Measurements from ENCODE around the gene KLHL29.
A peak's percentile ranks its signal among the peaks of the same experiment; 100 is the strongest.
"Not testable (repeated sequence)": the region's sequence is repeated elsewhere in the genome, so short reads cannot be mapped to it uniquely, and the experiment has no call there.

KLHL29 gene

DNA sequence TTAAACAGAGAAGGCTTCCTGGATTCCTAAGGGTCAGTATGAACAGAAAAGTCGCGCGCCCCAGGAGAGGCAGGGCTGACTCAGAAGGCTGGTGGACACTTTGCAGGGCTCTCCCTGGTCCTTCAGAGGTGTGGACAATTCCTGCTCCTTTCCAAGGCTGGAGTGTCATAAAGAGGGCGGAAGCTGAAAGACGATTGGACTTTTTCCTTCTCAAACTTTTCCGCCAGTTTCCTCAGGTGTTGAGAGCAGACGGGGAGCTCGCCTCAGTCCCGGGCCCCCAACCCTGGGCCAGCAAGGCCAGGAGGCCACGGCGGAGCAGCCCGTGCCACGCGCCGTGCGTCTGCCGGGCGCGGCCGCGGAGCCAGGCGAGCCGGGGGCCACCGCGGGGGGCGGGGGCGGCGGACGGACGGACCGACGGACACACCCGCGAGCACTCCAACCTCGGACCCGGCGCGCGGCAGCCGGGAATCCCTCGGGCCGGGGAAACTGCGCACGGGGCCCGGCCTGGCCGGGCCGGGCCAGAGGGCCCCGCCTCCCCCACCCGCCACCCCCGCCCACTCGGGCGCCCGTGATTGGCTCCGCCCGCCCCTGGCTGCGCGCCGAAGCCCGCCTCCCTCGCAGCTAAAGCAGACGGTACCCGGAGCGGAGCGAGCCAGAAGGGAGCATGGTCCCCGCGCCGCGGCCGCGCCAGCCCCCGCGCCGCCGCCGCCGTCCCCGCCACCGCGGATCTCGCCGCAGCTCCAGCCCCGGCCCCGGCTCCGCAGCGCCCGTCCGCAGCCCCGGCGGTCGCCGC lies at the start of gene KLHL29:
Gene KLHL29, plus strand, starts transcription at position 629 of the 793 bp plus-strand sequence. CDS start 177,018 bp downstream, outside the sequence.
- DNase-seq (ENCODE audit: low read depth), result peak; percentile 25

DNA sequence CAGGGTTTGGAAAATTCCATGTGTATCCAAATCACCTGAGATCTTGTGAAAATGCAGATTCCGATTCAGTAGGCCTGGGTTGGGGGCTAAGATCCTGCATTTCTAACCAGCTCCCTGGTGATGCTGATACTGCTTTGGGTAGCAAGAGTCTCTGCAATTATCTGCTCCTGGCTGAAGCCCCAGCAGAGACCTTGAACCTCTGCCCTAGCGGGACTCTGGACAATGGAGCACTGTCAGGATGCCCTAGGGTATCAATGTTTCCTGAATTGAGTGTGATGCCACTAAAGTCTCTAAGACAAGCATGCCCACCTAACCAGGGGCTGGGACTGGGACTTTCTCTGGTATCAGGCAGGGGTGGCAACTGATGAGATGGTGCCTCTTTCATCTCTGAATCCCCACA lies 49.4 kb upstream of the KLHL29 start:
- no peak for DNase-seq (ENCODE audit: low read depth)

DNA sequence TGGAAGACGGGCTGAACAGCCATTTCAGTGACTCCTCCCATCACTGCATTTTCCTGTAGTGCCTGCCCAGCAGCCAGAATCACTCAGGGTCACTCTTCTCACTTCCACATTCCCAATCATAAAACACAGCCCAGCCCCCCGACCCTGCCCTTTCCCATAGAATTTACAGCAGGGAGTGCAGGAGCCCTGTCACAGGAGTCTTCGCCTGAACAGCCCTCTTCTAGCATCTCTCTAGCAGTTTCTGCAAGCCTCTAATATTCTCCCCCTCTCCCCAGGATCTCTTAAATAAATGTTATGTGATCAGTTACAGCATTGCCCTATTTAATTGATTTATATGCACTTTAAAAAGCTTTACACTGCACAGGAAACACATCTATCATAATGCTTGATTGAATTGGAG lies 42.9 kb upstream of the KLHL29 start:
- DNase-seq (ENCODE audit: low read depth), result no peak

GRCh38 chr2:23346029-23346428 lies 39.0 kb upstream of the KLHL29 start:
- DNase-seq (ENCODE audit: low read depth), result no peak

DNA sequence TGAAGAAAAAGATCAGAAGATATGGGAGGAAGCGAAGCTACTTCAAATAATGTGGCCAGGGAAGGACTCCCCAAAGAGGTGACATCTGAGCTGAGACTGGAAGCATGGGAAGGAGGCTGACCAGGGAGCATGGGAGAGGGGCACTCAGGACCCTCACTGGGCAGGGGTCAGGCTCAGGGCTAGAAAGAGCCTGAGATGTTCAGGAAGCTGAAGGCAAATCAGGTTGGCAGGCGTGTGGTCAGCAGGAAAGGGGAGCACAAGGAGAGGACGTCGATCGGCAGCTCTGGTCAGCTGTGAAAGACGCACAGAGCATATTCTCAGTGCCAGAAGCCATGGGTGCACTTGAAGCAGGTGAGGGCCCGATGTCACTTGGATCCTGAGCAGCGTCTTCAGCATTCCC lies 38.2 kb upstream of the KLHL29 start:
- DNase-seq (ENCODE audit: low read depth), result no peak

DNA sequence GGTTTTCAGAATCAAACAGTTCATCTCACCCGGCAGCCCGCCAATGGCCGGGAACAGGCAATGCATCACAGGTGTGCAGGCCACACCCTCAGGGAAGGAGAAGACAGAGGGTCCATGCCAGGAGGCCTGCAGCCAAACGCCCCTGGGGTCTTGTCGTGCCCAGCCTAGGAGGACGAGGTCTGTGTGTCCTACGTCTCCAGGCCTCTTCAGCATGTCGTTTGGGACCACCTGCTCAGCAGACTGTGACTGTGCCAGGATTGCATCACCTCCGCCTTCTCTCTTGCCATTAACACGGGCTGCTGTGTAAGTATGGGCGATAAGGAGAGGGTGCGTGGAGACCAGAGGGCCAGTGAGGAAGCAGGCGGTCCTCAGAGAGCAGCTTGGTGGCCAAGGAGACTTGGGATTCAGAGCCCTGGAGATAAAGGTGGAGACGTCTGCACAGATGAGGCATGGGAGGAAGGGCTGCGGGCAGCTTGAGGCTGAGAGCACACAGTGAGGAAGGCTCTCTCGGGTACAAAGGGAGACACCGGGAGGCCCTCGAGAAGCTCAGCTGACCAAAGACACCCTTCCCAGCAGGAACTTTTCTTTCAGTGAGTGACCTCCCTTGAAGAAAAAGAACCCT lies 37.4 kb upstream of the KLHL29 start:
- DNase-seq (ENCODE audit: low read depth), result no peak

- DNase-seq (ENCODE audit: low read depth), result not testable (repeated sequence)
These were observed 36.9 kb upstream of the KLHL29 start for GRCh38 chr2:23348093-23348481.

DNA sequence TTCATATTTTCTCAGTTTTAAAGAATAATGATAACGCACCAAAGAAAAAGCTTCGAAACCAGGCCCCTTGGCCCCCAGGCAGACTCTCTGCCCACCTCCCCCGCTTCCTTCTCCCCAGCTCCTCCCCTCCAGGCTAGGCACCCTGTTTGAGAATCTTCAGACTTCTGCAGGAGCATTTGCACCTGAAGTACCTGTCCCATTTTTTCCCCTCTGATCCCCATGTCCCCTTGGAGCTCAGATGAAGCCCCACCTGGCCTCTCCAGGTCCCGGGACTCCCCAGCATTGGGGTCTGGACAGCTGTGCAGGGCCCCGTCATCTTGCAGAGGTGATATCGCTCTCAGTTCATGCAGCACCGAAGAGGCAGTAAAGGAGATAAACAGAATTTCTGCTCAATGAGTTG lies 35.5 kb upstream of the KLHL29 start:
- DNase-seq (ENCODE audit: low read depth), result no peak

GRCh38 chr2:23350041-23350791 lies 34.8 kb upstream of the KLHL29 start:
- DNase-seq (ENCODE audit: low read depth), result no peak

DNA sequence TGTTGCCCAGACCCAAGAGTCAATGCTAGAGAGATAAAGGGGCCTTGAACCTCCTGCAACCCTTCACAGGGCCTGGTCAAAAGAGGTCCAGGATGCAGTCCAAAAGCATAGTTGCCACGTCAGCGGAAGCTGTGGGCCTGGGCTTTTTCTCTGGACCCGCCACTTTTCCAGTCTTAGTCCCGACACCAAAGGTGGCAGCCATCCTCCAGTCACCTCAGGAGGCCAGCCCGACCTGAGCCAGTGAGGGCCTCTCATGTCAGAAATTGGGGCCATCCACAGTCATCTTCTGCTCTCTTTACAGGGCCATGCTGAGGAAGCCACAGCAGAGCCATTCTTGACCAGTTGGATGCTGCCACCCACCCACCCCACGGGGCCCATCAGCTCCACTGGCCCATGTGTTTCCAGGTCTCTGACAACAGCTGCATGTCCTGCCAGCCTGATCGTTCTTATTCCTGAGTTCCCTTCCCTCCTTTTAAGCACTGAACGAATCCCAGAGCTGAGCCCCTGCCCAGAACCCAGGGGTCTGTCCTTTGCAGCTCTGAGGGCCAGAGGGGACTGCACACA lies 34.1 kb upstream of the KLHL29 start:
- no peak for DNase-seq (ENCODE audit: low read depth)

GRCh38 chr2:23351388-23352141 lies 33.4 kb upstream of the KLHL29 start:
- peak; percentile 19 for DNase-seq (ENCODE audit: low read depth)

GRCh38 chr2:23354554-23354953 lies 30.4 kb upstream of the KLHL29 start:
- DNase-seq (ENCODE audit: low read depth), result no peak

- DNase-seq (ENCODE audit: low read depth), result no peak
These were observed 30.0 kb upstream of the KLHL29 start for GRCh38 chr2:23355001-23355400.

DNA sequence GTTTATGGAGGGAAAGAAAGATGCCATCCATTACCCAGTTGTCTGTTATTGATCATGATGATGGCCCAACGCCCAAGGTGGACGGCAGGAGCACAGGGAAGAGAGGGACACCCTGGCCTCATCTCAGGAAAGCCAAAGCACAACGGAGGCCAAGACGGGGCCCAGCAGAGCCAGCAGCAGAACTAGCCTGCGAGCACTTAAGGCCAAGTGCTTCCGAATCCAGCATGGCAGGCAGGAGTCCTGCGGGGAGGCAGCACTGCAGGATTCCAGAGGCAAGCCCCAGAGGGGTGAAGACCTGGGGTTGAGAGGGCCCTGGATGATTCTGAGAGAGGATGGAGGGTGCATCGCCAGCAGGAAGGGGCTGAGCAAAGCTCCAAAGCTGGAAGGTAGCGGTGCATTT lies 28.3 kb upstream of the KLHL29 start:
- DNase-seq (ENCODE audit: low read depth), result no peak

GRCh38 chr2:23359631-23360567 lies 25.1 kb upstream of the KLHL29 start:
- no peak for DNase-seq (ENCODE audit: low read depth)

- no peak for DNase-seq (ENCODE audit: low read depth)
These were observed 24.3 kb upstream of the KLHL29 start for GRCh38 chr2:23360571-23361125.

DNA sequence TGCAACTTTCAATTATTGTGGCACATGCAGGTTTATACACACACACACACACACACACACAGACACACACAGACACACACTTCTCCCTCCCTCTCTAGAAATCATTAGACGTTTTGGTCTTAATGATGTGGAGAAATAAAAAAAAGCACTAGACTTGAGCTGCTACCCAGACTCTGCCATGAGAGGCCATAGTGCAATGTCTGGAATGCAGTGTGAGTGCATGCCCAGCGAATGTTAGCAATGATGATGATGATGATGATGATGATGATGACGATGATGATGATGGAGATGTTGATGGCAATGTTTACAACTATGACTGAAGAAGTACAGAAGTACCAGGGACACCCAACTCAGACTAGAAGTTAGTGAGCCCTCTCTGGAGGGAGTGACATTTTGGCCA lies 23.8 kb upstream of the KLHL29 start:
- DNase-seq (ENCODE audit: low read depth), result no peak

- DNase-seq (ENCODE audit: low read depth), result no peak
These were observed 21.7 kb upstream of the KLHL29 start for GRCh38 chr2:23363268-23363667.

- no peak for DNase-seq (ENCODE audit: low read depth)
These were observed 21.1 kb upstream of the KLHL29 start for GRCh38 chr2:23363831-23364230.

DNA sequence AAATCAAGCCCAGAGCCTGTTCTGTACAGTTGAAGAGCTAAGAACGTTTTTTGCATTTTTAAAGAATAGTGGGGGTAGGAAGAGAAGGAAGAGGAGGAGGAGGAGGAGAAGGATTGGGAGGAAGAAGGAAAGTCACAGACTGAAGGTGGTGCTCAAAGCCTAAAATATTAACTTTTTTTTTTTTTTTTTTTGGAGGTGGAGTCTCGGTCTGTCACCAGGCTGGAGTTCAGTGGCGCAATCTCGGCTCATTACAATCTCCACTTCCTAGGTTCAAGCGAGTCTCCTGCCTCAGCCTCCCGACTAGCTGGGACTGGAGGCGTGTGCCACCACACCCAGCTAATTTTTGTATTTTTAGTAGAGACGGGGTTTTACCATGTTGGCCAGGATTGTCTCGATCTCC lies 18.3 kb upstream of the KLHL29 start:
- DNase-seq (ENCODE audit: low read depth), result no peak

DNA sequence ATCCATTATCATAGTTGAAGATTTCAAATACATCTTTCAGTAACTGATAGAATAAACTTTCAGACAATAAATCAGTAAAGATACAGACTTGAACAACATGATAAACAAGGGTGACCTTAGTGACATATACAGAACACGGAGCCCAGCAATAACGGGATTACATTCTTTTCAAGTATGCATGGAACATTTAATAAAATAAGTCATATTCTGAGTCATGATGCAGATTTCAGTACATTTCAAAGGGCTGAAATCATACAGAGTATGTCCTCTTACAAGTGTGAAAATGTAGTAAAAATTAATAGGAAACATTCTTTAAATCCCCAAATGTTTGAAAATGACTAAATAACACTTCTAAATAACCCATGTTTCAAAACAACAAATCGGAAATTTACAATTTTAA lies 17.2 kb upstream of the KLHL29 start:
- no peak for DNase-seq (ENCODE audit: low read depth)

Measured in stimulated activated CD8-positive, alpha-beta memory T cell treated with anti-CD3 and anti-CD28 coated beads, Interleukin-7, amount 100 ng/mL, for 24 hours (primary cell).